Measurements from ENCODE around the gene CEMIP.

GRCh38 chr15:80835336-80835735, 56.2 kb downstream of the CEMIP start:
- no peak for TF ChIP-seq CTCF (IDR thresholded peaks at IDR 0.05; ENCODE audit: poor library complexity)
- no peak for TF ChIP-seq EZH2 (IDR thresholded peaks at IDR 0.05; ENCODE audit: borderline replicate concordance)
